DMS79 treated with DMSO at 0.1 percent for 48 hours (cell line): ENCODE measurements around the gene IZUMO1.

ENCODE experiments used
- DNase-seq: peaks from one replicate; lab custom pipeline; 2025; lab: John Stamatoyannopoulos, UW

Gene IZUMO1

GRCh38 chr19:48757089-48757675, 10.5 kb upstream of the IZUMO1 start:
- DNase-seq = no peak

- DNase-seq = no peak
Observed at GRCh38 chr19:48756686-48757085, 10.0 kb upstream of the IZUMO1 start.

- DNase-seq = no peak
Observed at GRCh38 chr19:48756212-48756611, 9.5 kb upstream of the IZUMO1 start.

- DNase-seq = no peak
Observed at GRCh38 chr19:48755787-48756186, 9.1 kb upstream of the IZUMO1 start.

GRCh38 chr19:48755084-48755641, 8.5 kb upstream of the IZUMO1 start, which contains the start of gene FGF21:
TSS of gene FGF21 (plus strand) at chr19:48755524. CDS start at chr19:48756237, 713 bp downstream.
- DNase-seq = peak; percentile 20

- DNase-seq = peak; percentile 92
Observed at GRCh38 chr19:48752496-48753365, 6.0 kb upstream of the IZUMO1 start, which contains the start of gene FUT1. TSS of gene FUT1 (minus strand) at chr19:48752641. CDS start at chr19:48751281, 1,360 bp downstream.

- peak; percentile 55 for DNase-seq
Observed at GRCh38 chr19:48751845-48752495, 5.3 kb upstream of the IZUMO1 start.

- no peak for DNase-seq
Observed at GRCh38 chr19:48750771-48751504, 4.2 kb upstream of the IZUMO1 start.

GRCh38 chr19:48750351-48750750, 3.6 kb upstream of the IZUMO1 start:
- no peak for DNase-seq

GRCh38 chr19:48749571-48750198, 3.0 kb upstream of the IZUMO1 start:
- DNase-seq = no peak

- DNase-seq = no peak
Observed at GRCh38 chr19:48746110-48746509, 599 bp downstream of the IZUMO1 start.

- no peak for DNase-seq
Observed at GRCh38 chr19:48745208-48745995, 1.3 kb downstream of the IZUMO1 start.

- no peak for DNase-seq
Observed at GRCh38 chr19:48742096-48742495, 4.6 kb downstream of the IZUMO1 start.

GRCh38 chr19:48741129-48741999, 5.3 kb downstream of the IZUMO1 start:
- DNase-seq = no peak

GRCh38 chr19:48740164-48740972, 6.3 kb downstream of the IZUMO1 start, which contains the start of gene RASIP1:
TSS of gene RASIP1 (minus strand) at chr19:48740610. CDS start at chr19:48740282, 328 bp downstream.
- no peak for DNase-seq

- peak; percentile 55 for DNase-seq
Observed at GRCh38 chr19:48739404-48740163, 7.1 kb downstream of the IZUMO1 start.

GRCh38 chr19:48738557-48739403, 7.9 kb downstream of the IZUMO1 start:
- DNase-seq = peak; percentile 84
